Activated effector memory CD4-positive, alpha-beta T cell treated with anti-CD3 and anti-CD28 coated beads, Interleukin-2, amount 50 U/mL, for 16 hours (primary cell): ENCODE results near the gene ASTN2.
"Not testable (repeated sequence)": the region's sequence is repeated elsewhere in the genome, so short reads cannot be mapped to it uniquely, and the experiment has no call there.

Experiments used
- DNase-seq: peaks from one replicate; pipeline ENCODE4 v3.0.0-alpha.2; 2020

ASTN2 gene

DNA sequence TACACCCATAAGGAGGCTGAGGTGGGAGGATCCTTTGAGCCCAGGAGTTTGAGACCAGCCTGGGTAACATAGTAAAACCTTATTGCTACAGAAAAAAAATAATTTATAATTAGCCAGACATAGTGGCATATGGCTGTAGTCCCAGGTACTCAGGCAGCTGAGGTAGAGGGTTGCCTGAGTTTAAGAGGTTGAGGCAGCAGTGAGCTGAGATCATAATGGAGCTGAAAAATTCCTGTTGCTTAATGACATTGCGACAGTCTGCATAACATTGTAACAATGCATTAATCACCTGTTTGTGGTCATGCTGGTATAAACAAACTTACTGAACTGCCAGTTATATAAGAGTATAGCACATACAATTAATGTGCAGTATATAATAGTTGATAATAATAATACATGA, 513.6 kb downstream of the ASTN2 start:
- DNase-seq: no peak

DNA sequence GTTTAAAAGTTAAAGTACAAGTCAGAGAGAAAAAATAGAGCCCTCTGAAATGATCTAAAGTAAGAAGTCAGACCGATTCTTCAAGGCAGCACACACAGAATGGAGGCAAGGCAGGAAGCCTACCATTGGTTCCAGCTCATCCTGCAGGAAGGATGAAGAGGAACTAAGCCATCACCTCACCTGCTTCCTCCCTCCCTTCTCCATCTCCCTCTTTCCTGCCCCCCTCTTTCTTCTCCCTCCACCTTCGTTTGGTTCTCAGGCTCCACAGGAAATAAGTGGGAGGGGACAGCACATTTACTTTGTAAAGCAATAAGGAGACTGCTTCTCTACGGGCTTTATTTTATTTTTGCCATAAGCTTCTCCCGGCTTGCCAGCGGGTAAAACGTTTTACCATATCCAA, 514.3 kb downstream of the ASTN2 start:
- DNase-seq: no peak

DNA sequence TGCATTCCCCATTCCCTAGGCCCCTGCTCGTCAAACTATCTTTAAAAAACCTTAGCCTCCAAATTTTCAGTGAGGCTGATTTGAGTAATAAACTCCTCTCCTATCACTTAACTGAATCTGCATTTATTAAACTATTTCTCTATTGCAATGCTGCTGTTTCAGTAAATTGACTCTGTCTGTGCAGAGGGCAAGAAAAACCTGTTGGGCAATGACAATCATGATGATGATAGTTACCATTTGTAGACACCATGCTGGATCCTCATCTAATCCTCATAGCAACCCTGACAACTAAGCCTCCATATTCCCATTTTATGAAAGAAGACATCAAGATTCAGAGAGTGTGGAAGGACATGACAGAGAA, 514.9 kb downstream of the ASTN2 start:
- DNase-seq: no peak

DNA sequence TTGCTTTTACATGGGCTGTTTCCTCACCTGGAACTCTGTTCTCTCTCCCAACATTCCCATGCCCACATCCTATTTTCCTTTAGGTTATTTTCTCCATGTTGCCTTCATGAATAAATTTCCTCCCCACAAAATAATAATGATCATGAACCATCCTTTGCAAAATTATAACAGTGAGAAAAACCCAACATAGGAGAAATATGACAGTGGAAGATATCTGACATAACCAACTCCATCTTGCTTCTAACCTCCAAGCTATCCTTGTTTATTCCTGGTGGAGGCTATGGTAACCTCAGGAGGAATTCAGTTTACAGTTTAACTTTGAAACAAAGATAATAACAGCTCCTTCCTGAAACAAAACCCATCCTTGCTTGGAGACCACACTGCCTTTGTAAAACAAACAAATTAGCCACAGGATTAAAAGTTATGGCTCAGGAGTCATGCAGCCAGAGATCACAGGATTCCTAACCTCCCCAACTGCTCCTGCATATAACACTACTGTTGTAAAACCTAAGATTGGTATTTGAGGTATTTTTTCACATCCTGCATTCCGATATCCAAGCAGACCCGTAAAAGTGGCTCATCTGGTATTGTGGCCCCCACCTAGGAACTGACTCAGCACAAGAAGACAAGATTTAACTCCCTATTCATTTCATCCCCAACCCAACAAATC, 515.4 kb downstream of the ASTN2 start:
- no peak for DNase-seq

DNA sequence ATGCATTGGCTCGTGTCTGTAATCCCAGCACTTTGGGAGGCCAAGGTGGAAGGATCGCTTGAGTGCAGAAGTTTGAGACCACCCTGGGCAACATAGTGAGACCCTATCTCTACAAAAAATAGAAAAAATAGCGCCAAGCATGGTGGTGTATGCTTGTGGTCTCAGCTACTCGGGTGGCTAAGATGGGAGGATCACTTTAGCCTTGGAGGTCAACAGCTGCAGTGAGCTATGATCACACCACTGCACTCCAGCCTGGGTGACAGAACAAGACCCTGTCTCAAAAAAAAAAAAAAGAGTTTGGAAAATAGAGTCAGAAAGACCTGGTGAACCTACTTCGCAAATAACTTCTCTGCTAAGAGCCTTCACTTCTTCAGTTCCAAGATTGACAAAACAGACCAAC, 516.7 kb downstream of the ASTN2 start:
- not testable (repeated sequence) for DNase-seq

DNA sequence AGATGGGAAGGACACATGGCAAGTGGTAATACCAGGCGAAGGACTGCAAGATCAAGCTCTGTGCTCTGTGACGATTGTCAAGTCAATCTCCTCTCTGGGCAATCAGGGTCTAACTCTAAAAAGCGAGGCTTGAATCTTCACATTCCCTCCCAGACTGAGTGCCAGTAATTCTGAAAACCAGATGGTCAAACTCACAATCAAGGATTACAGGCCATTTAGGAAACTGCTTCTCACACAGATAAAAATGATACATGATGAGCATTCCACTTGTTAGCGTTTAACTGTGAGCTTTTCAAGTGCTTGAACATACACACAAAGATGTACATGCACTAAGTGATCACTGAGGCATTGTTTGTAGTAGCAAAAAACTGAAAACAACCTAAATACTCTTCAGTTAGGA, 517.7 kb downstream of the ASTN2 start:
- no peak for DNase-seq

DNA sequence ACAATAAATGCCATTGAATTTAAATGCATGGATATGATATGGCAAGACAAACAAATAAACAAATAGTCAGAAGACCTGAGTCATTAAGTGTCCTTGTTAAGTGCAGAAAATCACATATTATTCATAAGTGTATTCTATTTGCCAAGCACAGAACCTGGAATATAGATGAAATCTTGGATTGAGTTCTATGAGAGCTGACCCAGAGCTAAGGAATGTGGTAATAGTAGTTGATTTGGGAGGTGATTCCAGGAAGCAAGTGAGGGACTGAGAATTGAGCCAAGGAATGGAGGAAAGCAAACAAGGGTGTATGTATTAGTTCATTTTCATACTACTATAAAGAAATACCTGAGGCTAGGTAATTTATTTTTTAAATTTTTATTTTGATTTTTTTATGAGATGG, 518.9 kb downstream of the ASTN2 start:
- no peak for DNase-seq

DNA sequence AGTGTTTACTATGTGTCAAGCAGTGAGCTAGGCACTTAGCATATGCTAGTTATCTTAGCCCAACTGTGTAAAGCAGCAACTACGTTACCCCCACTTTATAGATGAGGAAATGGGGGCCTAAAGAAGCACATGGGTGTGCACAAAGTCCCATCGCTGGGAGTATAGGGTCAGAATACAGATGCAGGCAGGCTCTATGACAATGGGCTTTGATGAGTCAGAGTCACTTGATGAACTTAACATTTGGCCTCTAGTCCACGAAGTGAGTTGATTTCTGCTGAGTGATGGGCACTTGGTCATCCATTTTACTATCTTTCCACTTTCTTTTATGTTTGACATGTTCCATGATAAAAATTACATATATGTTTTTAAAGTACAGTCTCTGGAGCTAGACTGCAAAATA, 523.4 kb downstream of the ASTN2 start:
- DNase-seq: no peak

DNA sequence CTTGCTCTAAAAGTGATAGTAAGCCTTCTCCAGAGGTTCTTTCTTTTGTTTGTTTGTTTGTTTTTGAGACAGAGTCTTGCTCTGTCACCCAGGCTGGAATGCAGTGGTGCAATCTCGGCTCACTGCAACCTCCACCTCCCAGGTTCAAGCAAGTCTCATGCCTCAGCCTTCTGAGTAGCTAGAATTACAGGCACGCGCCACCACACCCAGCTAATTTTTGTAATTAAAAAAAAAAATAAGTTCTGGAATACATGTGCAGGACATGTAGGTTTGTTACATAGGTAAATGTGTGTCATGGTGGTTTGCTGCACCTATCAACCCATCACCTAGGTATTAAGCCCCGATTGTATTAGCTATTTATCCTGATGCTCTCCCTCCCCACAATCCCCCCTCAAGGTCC, 526.4 kb downstream of the ASTN2 start:
- DNase-seq: not testable (repeated sequence)

DNA sequence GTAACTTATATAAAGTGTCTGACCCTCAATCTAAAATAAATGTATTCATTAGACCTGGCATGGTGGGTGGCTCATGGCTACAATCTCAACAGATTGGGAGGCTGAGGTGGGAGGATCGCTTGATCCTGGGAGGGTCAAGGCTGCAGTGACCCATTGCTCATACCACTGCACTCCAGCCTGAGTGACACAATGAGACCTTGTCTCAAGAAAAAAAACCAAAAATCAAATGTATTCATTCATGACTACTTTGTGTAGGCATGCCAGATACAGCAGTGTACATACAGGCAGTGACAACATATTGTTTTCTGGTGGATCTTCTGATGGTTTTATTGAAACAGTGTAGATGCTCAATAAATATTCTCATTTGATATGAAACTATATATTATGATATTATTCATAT, 526.8 kb downstream of the ASTN2 start:
- DNase-seq: no peak

DNA sequence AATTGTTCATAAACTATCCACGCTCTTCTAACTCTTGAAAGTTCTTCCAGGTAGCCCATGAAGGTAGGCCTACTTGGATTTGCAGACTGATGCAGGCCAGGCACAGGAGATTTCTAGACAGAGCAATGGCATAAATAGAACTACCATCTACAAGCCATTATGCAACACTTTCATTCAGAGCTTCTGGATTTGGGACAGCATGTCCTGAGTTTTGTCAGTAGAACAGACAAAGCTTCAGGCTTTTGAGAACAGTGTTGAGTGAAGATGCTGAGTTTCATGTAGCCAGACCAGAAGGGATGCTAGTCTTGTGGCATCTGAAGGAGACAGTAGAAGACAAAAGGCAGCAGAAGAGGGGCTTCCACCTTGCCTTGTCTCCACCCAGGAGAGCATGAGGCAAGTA, 531.2 kb downstream of the ASTN2 start:
- DNase-seq: no peak

DNA sequence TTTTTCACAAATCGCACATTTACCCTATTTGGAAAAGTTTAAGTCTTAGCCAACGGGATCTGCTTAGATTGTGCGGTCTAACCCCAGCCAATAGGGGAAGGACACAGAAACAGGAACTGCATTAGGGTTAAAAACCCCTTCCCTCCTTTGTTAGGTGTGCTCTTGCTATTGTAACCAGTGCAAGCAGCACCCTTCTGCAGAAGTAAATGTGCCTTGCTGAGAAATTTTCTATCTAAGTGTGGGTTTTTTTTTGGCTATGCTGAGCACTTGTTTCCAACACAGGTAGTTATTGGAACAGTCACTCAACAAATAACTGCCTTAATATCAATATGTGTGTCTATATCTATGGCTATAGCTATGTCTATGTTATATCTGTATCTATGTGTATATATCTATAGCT, 537.8 kb downstream of the ASTN2 start:
- no peak for DNase-seq

DNA sequence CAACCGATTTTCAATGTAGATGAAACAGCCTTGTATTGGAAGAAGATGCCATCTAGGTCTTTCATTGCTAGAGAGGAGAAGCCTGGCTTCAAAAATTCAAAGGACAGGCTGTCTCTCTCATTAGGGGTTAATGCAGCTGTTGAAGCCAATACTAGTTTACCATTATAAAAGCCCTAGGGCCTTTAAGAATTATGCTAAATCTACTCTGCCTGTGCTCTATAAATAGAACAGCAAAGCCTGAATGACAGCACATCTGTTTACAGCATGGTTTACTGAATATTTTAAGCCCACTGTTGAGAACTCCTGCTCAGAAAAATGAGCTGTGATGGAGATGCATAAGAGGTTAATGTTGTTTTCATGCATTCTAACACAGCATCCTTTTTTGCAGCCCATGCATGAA, 539.3 kb downstream of the ASTN2 start:
- DNase-seq: no peak

DNA sequence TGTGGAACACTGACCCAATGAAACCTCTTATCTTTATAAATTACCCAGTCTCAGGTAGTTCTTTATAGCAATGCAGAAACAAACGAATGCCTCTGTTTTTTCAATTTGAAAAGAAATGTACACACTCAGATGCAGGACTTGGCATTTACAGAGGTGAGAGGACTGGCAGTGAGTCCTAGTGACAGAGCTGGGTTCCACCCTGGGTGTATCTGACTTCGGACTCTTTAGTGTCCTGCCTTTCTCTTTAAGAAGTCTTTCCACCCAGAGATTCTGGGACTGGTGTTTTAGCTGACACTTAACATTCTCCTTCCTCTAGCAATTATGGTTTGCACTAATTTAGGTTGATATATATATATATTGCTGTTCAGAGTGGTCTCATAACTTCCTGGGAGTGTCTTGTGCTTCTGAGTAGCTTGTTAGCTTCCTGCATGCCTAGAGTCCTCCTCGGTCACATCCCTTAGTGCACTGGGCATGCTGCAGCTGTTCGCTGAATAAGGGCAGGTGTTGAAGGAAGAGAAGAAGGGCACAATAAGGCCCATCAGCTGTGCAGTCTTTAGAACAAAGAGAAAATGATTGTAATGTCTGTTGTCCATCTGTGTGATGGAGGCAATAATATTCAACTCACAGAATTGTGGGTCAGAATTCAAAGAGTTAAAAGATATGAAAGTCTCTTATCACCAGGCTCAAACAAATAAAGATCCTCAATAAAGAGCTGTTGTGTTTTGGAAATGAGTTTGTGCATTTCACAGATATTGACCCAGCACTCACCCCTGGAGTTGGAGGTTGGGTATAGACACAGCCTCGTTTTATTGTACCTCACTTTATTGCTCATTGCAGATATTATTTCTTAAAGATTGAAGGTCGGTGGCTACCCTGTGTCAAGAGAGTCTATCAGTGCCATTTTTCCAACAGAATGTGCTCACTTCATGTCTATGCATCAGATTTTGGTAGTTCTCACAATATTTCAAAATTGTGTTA, 540.6 kb downstream of the ASTN2 start:
- DNase-seq: no peak

DNA sequence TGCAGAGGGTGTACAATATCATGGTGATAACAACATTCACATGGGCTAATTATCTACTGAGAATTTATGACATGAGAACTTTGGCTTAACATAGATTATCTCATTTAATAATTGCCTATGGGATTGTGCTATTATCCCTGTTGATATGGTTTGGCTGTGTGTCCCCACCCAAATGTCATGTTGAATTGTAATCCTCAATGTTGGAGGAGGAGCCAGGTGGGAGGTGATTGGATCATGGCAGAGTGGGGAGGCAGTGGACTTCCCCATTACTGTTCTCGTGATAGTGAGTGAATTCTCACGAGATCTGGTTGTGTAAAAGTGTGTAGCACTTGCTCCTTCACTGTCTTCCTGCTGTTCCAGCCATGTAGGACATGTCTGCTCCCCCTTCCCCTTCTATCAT, 541.4 kb downstream of the ASTN2 start:
- DNase-seq: no peak

DNA sequence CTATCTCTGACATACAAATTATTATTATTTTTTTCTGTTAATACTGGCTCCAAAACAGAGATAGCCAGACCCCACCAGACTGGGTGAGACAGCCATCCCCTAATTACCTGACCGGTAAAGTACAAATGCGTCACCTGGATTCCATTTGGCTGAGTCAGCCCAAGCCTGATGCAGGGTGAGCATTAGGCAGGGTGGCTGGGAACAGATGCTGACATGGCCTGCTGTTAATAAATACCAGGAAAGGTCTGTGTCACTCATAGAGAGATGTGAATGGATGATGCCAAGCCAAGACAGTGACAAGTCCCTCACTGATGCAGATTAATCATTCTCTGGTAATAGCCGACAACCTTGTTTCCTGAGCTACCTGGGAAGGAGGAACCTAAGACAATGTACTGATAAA, 544.3 kb downstream of the ASTN2 start:
- no peak for DNase-seq

DNA sequence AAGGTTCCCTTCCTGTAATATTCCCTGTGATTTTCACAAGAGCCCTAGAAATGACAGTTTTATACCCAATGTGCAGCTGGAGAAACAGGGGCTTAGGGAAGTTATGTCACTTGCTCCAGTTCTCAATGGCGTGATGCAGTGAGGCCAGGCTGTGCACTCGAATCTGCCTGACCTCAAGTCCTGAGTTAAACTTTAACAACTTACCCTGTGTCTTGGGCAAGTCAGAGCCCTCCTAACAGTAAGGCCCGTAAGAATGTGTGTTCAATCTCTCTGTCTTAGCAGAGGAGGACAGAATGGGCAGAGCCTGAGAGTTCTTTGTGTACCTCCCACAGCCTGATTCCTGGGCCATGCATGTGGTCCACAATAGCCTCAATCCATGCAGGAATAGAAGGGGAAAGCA, 546.7 kb downstream of the ASTN2 start:
- DNase-seq: no peak

DNA sequence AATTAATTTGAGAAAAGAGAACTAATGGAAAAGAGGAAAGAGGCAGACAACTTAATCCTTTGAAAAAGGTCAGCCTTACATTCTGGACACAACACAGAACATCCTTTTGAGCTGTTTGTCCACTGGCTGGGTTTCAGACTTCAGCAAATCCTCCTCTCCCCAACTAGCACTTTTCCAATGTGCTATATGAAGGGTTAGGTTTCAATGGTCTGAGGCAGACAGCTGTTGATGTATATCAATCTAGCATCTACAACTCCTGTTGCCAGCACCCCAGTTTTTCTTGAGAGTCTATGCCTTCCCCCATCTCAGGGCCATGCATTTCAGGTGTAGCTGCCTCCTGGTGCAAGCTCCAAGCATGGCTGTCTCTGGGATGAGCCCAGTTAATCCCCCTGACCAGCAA, 553.5 kb downstream of the ASTN2 start:
- DNase-seq: no peak

DNA sequence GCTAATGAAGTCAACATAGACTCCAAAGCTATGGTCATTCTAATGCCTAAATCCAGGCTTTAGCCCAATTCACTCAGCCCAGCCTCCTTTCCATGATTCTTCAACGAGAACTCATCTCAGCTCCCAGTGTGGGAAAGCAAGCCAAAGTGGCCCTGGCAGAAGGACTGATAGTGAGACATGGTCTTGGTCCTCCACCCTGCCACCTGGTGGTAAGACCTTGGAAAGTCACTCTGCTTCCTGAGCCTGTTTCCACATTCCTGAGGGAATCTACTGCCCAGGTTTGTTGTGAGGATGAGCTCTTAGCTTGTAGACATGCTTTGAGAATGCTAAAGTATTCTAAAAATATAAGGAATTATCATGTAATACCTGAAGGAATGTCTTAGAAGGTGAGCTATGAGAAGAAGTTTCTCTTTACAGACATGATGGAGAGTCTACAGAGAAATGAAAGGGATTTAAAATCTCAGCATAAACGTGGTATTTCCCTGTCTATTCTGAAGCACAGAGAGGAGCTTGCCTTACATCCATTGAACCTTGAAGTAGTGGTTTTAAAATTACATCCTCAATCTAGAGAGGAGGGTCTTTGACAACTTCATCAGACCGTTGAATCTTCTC, 554.2 kb downstream of the ASTN2 start:
- DNase-seq: no peak

DNA sequence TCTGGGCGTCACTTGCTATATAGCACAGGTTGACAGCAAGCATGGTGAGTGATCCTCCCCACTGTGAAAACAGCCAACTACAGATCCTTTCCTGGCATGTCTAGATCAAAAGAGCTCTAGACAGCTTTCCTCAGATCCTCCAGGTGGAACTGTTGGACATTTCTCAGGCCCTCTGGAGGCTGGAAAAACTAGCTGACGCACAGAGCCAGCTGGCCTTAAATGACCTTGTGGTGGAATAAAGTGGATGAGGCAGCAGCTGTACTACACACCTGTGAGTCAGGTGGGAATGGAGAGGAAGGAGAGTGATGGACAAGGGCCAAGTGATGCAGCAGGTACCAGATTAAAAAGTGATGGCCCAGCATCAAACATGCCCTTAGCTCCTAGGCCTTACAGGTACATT, 555.1 kb downstream of the ASTN2 start:
- no peak for DNase-seq

DNA sequence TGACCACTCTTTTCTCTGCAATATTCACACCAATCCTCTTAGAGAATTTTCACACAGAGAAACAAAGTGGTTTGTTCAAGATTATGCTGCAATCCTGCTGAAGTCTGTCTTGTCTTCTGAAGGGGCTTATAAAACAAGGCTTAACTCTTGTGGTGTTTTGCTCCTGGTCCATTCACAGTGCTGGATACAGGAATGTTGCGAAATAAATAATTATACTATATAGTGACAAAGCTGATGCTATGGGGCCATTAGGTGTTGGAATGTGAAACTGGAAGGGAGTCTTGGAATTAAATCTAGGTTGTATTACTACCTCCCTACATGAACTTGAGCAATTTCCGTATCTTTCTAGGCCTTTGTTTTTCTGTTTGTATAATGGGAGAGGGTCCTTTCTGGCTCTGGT, 557.5 kb downstream of the ASTN2 start:
- no peak for DNase-seq

DNA sequence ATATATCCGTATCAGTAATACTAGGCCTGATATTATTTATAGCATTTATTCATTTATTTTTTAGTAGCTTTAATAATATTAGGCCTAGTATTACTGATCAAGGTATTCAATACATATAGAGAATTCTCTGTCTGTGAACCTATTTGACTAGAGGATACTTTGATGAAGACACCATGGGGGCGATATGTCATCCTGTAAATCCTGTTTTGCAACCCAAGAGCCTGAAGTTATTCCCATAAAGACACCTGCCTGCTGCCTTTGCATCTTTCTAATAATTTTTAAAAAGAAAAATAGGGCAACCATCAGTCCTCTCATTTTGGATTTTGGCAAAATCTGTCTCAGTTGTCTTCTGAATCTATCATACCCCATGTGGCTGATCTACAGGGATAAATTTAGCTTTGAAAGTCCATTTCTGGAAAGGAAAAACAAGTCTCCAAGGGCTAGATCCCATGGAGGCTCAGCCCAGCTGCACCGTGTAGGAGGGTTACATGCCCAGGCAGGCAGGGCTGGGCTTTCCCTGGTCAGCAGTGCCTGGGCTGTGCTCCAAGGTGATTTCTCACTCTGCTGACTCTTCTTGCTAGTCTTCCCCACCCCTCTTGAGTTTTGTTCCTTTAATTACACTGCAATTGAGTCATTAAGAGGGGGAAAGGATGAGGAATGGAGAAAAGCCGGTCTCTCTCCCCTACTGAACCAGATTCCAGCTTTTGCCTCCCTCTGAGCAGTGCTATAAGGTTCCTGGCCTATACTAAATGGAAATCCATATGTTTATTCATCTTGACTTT, 558.8 kb downstream of the ASTN2 start:
- no peak for DNase-seq

DNA sequence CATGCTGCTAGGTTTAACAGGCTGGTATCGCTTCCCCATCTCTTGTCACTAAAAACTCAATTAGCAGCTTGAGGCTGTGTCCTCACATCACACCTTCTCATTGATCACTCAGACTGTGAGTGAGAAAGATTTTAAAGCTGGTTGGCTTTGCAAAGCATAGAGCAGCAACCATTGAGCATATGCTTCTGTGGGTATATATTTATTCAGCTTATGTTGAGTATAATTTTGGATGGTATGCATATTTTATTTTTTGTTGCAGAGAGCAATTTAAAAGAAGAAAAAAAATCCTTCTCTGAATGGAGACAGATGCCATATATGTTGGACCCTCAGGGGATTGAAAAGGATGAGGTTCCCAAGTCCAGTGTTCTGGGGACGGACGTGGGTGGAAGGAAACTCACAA, 565.1 kb downstream of the ASTN2 start:
- no peak for DNase-seq
